ENCODE data around the gene DIS3L2. TPM values are rescaled to one million over a fixed set of nuclear protein-coding genes. Genes with fewer than 3 reads are reported as not detected.

Gene DIS3L2
- total and polyA plus RNA-seq, 2 of the 8 experiments (the other 6 are each of a cell fraction or from before 2014, with no cell fraction given): 11.5 to 21.6 TPM

DNA sequence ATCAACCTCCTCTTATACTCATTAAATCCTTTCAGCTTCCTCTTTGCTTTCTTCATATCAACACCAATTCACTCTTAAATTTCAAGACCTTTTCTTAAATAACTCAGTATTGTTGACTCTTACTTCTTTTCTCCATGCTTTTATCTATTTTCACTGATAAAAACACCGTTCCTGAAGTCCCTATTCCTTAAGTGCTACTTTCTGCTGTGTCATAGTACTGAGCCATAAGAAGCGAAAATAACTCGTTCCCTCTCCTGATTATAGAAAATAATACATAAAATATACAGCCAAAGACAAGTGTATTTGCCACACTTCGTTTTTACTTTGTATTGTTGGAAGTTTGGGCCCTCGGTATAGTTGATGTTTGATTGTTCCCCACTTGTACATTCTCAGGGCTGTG, 181.0 kb downstream of the DIS3L2 start:
- FAIRE-seq (no peak), DNase-seq (ENCODE audit: low read depth in 1 of 2, low spot score in 2 of 2) (no peak)
- Histone ChIP-seq H3K79me2 (ENCODE audit: control insufficient read depth in 1 of 2, insufficient read depth in 2 of 2, low read length in 2 of 2) (no peaks in the 10 kb centered on the region), H3K9ac (replicated peaks in 1 of 4; ENCODE audit: extremely low read depth in 1 of 4, low read depth in 3 of 4, low read length in 3 of 4) (no peak overlapping the region), H3K36me3 (ENCODE audit: control insufficient read depth in 2 of 4, insufficient read depth in 4 of 4, low read length in 3 of 4) (no peaks in the 10 kb centered on the region), H2BK5ac (ENCODE audit: low read depth, low read length) (no peak overlapping the region), H2BK15ac (ENCODE audit: low read length) (no peak overlapping the region), H4K8ac (ENCODE audit: extremely low read depth, insufficient read depth, low read length) (no peak overlapping the region), H3K18ac (ENCODE audit: extremely low read depth, low read length) (no peak overlapping the region), H3K27me3 (replicated peaks in 1 of 4; ENCODE audit: control insufficient read depth in 3 of 4, extremely low read depth in 1 of 4, insufficient read depth in 3 of 4, low read length in 3 of 4) (no peaks in the 10 kb centered on the region), H2AFZ (ENCODE audit: low read length) (no peak overlapping the region), H2BK12ac (ENCODE audit: low read depth, low read length) (no peak overlapping the region), H4K20me1 (replicated peaks in 1 of 2; ENCODE audit: control insufficient read depth in 1 of 2, insufficient read depth in 2 of 2, low read length in 2 of 2) (no peaks in the 10 kb centered on the region), H4K5ac (ENCODE audit: insufficient read length, low read depth, low read length) (no peak overlapping the region), H4K91ac (replicated peaks; ENCODE audit: insufficient read length, low read length) (no peak overlapping the region), H3K14ac (ENCODE audit: insufficient read length) (no peak overlapping the region), H3K27ac (ENCODE audit: low read depth, low read length) (no peak overlapping the region), H3K23ac (ENCODE audit: insufficient read length) (no peak overlapping the region), H2BK120ac (replicated peaks; ENCODE audit: low read depth, low read length) (no peak overlapping the region), H2BK20ac (ENCODE audit: low read length) (no peak overlapping the region), H3K4me1 (replicated peaks in 1 of 4; ENCODE audit: control insufficient read depth in 3 of 4, insufficient read depth in 4 of 4, low read length in 3 of 4) (no peaks in the 10 kb centered on the region), H3K4ac (replicated peaks; ENCODE audit: insufficient read length, low read depth, low read length) (no peak overlapping the region), H2AK5ac (ENCODE audit: low read depth, low read length) (no peak overlapping the region), H3K4me2 (ENCODE audit: insufficient read depth in 1 of 2, low read depth in 2 of 2, low read length in 2 of 2) (no peak overlapping the region), H3K79me1 (ENCODE audit: low read depth, low read length) (no peaks in the 10 kb centered on the region), H3K9me3 (ENCODE audit: insufficient read depth in 2 of 2, low read depth in 1 of 2, low read length in 1 of 2) (no peaks in the 10 kb centered on the region), H3K56ac (replicated peaks; ENCODE audit: insufficient read length, low read depth, low read length) (no peak overlapping the region), H3K4me3 (ENCODE audit: extremely low read depth in 1 of 4, insufficient read depth in 2 of 4, low read depth in 3 of 4, low read length in 4 of 4) (no peak overlapping the region), H3K23me2 (ENCODE audit: low read depth, low read length) (no peaks in the 10 kb centered on the region)
- WGBS, 2 experiments (ENCODE audit: extremely low coverage in 1 of 2, insufficient coverage in 1 of 2, insufficient read length in 1 of 2, insufficient replicate concordance in 2 of 2, low coverage in 1 of 2, low lambda C conversion rate in 2 of 2, missing lambda C conversion rate in 1 of 2): 86% methylated on average over 5 of the region's 5 CpGs; no CpG with 5 or more reads in 1 of the 2 experiments
- CTCF ChIA-PET (ENCODE audit: partially characterized antibody): interaction anchor here (0.6 to 6.7 kb wide), 21 partner anchors 16 to 241 kb away, joined by 3 to 62 read pairs (median 8); partner anchors contain the start of gene NPPC
- POLR2A ChIA-PET (ENCODE audit: partially characterized antibody): interaction anchor here (0.7 to 1.4 kb wide), 3 partner anchors 217 to 324 kb away, joined by 3 to 10 read pairs (median 3); partner anchors contain the start of gene NPPC
- TF ChIP-seq JUN (IDR thresholded peaks at IDR 0.05; ENCODE audit: low read depth, low read length): no peak
- no peak for TF ChIP-seq TBP (IDR thresholded peaks at IDR 0.05; ENCODE audit: low read depth, low read length)
- no peak for TF ChIP-seq GABPA (IDR thresholded peaks at IDR 0.05; ENCODE audit: borderline replicate concordance, insufficient read depth, low read length)
- TF ChIP-seq CTBP2 (IDR thresholded peaks at IDR 0.05; ENCODE audit: borderline replicate concordance, insufficient read depth, insufficient read length, low read length): no peak
- no peak for TF ChIP-seq BRCA1 (IDR thresholded peaks at IDR 0.05; ENCODE audit: low read depth, low read length)
- no peak for TF ChIP-seq TCF12 (IDR thresholded peaks at IDR 0.05; ENCODE audit: low read depth, low read length)
- no peak for TF ChIP-seq SP2 (IDR thresholded peaks at IDR 0.05; ENCODE audit: low read length)
- no peak for TF ChIP-seq ZNF274 (IDR thresholded peaks at IDR 0.05; ENCODE audit: borderline replicate concordance, extremely low read depth, low read length)
- TF ChIP-seq HDAC2 (IDR thresholded peaks at IDR 0.05; ENCODE audit: borderline replicate concordance in 1 of 2, low read depth in 2 of 2, low read length in 2 of 2): no peak
- no peak for TF ChIP-seq NRF1 (IDR thresholded peaks at IDR 0.05; ENCODE audit: low read depth, low read length)

Data from H1 (cell line).